ENCODE results near the gene DCST2.

DNA sequence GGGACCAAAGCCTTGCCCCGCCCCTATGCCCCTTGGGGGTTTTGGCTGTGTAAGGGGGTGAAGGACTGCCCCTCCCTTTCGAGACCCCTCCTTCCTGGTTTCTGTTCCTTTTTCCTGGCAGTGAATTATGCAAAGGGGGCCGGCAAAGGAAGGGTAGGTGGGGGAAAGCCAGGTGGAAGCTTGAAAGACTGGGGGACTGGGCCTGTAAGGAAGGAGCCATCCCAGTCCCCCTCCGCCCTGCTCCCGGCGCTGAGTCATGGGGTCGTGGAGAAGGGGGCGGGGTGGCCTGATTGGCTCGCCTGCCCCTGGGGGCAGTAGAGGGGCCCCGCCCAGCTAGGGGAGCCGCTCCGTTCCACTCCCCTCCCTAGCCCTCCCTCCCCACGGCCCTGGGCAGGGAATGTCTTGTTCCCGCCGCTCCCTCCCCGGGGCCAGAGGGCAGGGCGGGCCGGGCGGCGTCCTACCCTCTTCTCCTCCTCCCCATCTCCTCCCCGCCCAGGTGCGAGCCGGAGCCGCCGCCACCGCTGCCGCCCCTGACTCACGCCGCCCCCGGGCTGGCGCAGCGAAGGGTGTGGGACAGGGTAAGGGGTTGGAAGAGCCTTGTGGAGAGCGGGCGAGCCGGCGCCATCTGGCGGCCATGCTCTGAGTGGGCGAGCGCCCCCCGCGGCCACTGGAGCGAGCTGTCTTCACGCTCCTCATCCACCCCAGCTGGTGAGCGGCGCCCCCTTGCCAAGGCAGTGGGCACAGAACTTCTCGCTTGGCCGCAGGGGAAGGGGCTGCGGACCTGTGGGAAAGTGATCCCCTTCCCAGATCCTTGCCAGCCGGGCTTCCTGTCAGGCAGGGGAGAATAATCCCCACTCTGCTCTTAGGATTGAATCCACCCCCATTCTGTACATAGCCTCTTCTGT, 16.3 kb downstream of the DCST2 start:
- TF ChIP-seq, protein P1, sequence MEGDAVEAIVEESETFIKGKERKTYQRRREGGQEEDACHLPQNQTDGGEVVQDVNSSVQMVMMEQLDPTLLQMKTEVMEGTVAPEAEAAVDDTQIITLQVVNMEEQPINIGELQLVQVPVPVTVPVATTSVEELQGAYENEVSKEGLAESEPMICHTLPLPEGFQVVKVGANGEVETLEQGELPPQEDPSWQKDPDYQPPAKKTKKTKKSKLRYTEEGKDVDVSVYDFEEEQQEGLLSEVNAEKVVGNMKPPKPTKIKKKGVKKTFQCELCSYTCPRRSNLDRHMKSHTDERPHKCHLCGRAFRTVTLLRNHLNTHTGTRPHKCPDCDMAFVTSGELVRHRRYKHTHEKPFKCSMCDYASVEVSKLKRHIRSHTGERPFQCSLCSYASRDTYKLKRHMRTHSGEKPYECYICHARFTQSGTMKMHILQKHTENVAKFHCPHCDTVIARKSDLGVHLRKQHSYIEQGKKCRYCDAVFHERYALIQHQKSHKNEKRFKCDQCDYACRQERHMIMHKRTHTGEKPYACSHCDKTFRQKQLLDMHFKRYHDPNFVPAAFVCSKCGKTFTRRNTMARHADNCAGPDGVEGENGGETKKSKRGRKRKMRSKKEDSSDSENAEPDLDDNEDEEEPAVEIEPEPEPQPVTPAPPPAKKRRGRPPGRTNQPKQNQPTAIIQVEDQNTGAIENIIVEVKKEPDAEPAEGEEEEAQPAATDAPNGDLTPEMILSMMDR (conservative IDR thresholded peaks at IDR 0.05; ENCODE audit: low read depth, low read length): peak; percentile 100
- TF ChIP-seq EZH2phosphoT487 (IDR thresholded peaks at IDR 0.05; ENCODE audit: borderline replicate concordance, low read length): no peak
- TF ChIP-seq EZH2 (IDR thresholded peaks at IDR 0.05; ENCODE audit: low read length, unreplicated experiment): no peak

Data from PC-3 (cell line).